ENCODE results near the gene CDH4. TPM values are rescaled to one million over a fixed set of nuclear protein-coding genes. Genes with fewer than 3 reads are reported as not detected.
A peak's percentile ranks its signal among the peaks of the same experiment; 100 is the strongest.

CDH4 gene
- total and polyA plus RNA-seq, 2 of the 13 experiments (the other 11 are each of a cell fraction or from before 2014, with no cell fraction given), result not detected

GRCh38 chr20:61965606-61966491 is 713.8 kb downstream of the CDH4 start (continued):
- no peak for TF ChIP-seq ZBTB44 (CRISPR knock-in tag; IDR thresholded peaks at IDR 0.05)
- TF ChIP-seq SIN3A (IDR thresholded peaks at IDR 0.05; ENCODE audit: borderline replicate concordance, low read depth, low read length), result peak; percentile 54; the same call in 1 of the 2 replicates
- no peak for TF ChIP-seq ZNF644 (CRISPR knock-in tag; IDR thresholded peaks at IDR 0.05; ENCODE audit: low read depth)
- TF ChIP-seq ETV6 (CRISPR knock-in tag; conservative IDR thresholded peaks at IDR 0.05), result 0 out of 2 replicates have a peak, but pooled peaks have one; percentile 25
- TF ChIP-seq ATF7-NPFF (CRISPR knock-in tag; IDR thresholded peaks at IDR 0.05; ENCODE audit: low read depth), result peak; percentile 35; the same call in 1 of the 2 replicates
- no peak for TF ChIP-seq KLF12 (CRISPR knock-in tag; IDR thresholded peaks at IDR 0.05; ENCODE audit: borderline replicate concordance)
- no peak for TF ChIP-seq ISX (CRISPR knock-in tag; conservative IDR thresholded peaks at IDR 0.05)
- TF ChIP-seq ZBTB3 (CRISPR knock-in tag; IDR thresholded peaks at IDR 0.05; ENCODE audit: borderline replicate concordance, low read depth), result no peak
- peak; percentile 98 for TF ChIP-seq CHD4 (IDR thresholded peaks at IDR 0.05; ENCODE audit: borderline replicate concordance, low read length)
- TF ChIP-seq REPIN1 (CRISPR knock-in tag; IDR thresholded peaks at IDR 0.05; ENCODE audit: borderline replicate concordance, low read depth), result no peak
- no peak for TF ChIP-seq ZNF569 (CRISPR knock-in tag; IDR thresholded peaks at IDR 0.05; ENCODE audit: borderline replicate concordance)
- no peak for TF ChIP-seq CEBPG (CRISPR knock-in tag; IDR thresholded peaks at IDR 0.05)
- TF ChIP-seq NONO (IDR thresholded peaks at IDR 0.05), result no peak
- peak; percentile 56; the same call in 1 of the 2 replicates for TF ChIP-seq NONO (CRISPR knock-in tag; conservative IDR thresholded peaks at IDR 0.05)
- TF ChIP-seq NFKB2 (CRISPR knock-in tag; IDR thresholded peaks at IDR 0.05; ENCODE audit: borderline replicate concordance), result no peak
- no peak for TF ChIP-seq ZNF530 (CRISPR knock-in tag; IDR thresholded peaks at IDR 0.05; ENCODE audit: low read depth)
- no peak for TF ChIP-seq ZNF180 (CRISPR knock-in tag; IDR thresholded peaks at IDR 0.05; ENCODE audit: borderline replicate concordance, low read depth)
- TF ChIP-seq MIXL1 (CRISPR knock-in tag; IDR thresholded peaks at IDR 0.05), result no peak
- no peak for TF ChIP-seq TIGD3 (CRISPR knock-in tag; IDR thresholded peaks at IDR 0.05; ENCODE audit: borderline replicate concordance)
- no peak for TF ChIP-seq ZNF12 (CRISPR knock-in tag; IDR thresholded peaks at IDR 0.05)
- TF ChIP-seq ZNF367 (CRISPR knock-in tag; IDR thresholded peaks at IDR 0.05; ENCODE audit: borderline replicate concordance), result no peak
- TF ChIP-seq, protein P1, sequence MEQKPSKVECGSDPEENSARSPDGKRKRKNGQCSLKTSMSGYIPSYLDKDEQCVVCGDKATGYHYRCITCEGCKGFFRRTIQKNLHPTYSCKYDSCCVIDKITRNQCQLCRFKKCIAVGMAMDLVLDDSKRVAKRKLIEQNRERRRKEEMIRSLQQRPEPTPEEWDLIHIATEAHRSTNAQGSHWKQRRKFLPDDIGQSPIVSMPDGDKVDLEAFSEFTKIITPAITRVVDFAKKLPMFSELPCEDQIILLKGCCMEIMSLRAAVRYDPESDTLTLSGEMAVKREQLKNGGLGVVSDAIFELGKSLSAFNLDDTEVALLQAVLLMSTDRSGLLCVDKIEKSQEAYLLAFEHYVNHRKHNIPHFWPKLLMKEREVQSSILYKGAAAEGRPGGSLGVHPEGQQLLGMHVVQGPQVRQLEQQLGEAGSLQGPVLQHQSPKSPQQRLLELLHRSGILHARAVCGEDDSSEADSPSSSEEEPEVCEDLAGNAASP (CRISPR knock-in tag; IDR thresholded peaks at IDR 0.05; ENCODE audit: borderline replicate concordance), result no peak
- TF ChIP-seq GATAD2A (CRISPR knock-in tag; IDR thresholded peaks at IDR 0.05), result no peak
- TF ChIP-seq ZNF580 (CRISPR knock-in tag; IDR thresholded peaks at IDR 0.05; ENCODE audit: borderline replicate concordance, low read depth), result no peak; the same call in 1 of the 2 replicates
- no peak for TF ChIP-seq ZNF724P (CRISPR knock-in tag; IDR thresholded peaks at IDR 0.05; ENCODE audit: borderline replicate concordance)

All from HepG2 (cell line).